NCI-H2196 (cell line): ENCODE measurements around the gene PSORS1C2.
"Not testable (repeated sequence)": the region's sequence is repeated elsewhere in the genome, so short reads cannot be mapped to it uniquely, and the experiment has no call there.

Experiments used
- DNase-seq: peaks from one replicate; lab custom pipeline; 2025; ENCODE audit not compliant: unreplicated experiment; lab: John Stamatoyannopoulos, UW

The PSORS1C2 gene

DNA sequence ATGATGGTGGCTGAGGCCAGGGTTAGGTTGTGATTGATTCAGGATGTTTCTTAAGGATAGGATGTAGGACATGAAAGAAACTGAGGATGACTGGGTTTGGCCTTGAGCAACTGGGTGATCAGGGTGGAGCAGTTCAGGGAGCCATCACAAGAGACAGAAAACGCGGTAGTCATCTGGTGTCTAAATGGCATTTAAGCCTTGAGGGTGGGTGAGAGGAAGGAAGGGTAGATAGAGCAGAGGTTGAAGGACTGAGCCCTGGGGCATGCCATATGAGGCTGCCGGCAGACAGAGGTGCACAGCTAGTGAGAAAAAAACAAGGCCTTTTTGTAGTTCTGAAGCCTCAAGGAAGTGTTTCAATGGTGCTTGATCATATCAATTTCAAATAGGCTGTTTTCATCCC, 29.7 kb upstream of the PSORS1C2 start:
- DNase-seq: no peak

DNA sequence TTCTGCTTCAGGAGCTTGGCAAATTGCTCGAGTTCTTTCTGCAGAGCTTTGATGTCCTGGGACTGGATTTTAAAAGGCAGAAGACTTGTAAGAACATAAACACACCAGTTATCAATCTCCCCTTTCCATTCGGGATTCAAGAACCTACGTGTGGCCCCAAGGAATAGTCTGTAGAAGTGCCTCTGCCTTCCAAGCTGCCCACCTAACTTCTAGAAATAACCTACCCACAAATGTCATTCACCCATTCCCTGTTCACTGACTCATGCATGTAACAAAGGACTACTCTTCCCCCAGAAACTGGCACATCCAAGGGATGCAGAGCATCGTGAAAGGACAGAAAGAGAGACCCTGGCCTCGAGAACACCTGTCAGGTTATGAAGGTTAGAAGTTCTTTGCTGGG, 27.1 kb upstream of the PSORS1C2 start:
- no peak for DNase-seq

DNA sequence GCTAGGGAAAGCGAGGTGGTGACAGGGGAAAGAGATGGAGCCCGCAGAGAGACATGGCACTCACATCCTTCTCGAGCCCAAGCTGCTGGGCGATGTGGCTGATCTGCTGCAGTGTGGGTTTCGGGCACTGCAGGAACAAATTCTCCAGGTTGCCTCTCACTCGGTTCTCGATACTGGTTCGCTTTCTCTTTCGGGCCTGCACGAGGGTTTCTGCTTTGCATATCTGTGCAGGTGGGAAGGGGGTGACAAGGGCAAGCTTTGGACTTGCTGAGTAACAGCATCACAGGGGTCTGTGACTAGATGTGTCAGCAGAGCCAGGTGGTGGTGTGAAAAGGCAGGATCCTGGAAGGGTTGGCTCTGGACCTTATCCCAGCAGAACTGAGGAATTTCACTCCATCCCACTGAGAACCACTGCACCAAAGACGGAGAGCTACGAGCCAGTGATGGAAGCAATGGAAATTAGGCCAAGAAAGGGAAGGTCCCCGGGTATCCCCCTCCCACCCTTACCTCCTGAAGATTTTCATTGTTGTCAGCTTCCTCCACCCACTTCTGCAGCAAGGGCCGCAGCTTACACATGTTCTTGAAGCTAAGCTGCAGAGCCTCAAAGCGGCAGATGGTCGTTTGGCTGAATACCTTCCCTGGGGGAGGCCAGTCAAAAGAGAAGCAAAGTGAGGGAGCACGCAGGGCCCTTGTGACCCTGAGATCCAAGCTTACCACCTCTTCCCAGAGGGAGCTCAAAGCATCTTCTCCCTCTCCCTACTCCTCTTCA, 26.4 kb upstream of the PSORS1C2 start:
- not testable (repeated sequence) for DNase-seq

DNA sequence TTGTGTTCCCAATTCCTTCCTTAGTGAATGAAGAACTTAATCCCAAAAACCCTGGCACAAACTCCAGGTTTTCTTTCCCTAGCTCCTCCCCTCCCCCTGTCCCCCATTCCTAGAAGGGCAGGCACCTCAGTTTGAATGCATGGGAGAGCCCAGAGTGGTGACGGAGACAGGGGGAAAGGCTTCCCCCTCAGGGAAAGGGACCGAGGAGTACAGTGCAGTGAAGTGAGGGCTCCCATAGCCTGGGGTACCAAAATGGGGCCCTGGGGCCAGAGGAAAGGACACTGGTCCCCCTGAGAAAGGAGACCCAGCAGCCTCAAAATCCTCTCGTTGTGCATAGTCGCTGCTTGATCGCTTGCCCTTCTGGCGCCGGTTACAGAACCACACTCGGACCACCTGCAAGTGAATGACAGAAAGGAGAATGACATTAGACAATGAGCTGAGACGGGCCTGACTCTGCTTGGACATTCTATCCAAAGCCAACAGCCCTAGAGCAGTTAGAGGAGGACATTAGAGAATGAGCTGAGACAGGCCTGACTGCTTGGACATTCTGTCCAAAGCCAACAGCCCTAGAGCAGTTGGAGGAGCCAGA, 25.7 kb upstream of the PSORS1C2 start:
- not testable (repeated sequence) for DNase-seq

DNA sequence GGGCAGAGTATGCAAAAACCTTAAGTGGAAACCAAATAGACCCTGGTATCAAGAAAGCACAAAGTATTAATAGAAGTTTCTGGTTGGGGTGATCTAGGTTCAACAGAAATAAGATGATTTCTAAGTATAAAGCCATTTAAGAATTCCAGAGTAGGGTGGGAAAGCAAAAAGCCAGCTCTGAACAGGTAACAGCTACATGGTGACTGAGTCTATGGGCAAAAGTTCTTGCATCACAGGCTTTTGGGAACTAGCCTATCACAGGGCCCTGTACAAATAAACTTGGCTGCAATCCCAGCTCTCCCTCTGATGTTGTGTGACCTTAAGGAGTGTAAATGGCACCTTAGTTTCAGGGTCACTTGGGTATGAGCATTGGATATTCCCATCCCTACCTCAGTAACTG, 25.1 kb upstream of the PSORS1C2 start:
- no peak for DNase-seq

DNA sequence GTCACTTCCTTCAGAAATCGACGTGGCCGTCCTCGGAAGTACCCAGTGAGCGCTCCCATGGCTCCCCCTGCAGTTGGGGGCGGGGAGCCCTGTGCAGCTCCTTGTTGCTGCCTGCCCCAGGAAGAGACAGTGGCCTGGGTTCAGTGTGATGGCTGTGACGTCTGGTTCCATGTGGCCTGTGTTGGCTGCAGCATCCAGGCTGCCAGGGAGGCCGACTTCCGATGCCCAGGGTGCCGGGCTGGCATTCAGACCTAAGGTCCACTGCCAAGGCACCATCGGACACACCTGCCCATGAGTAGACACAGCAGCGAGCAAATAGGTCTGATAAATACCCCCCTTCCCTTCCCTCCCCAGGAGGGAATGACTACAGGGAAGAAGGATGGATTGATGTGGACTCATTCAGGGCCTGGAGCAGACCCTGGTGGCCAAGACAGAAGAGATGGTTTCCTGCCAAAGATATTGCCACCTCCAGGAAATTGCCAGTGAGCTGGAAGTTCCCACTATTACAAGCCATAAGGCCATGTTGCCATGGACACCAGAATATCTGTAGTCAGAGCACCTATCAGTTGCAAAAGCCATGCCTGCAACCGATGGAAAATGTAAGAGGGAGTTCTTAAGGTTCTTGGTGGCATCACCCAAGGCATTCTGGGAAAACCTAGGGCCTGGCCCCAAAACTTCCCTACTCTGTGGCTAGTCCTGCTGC, 23.7 kb upstream of the PSORS1C2 start:
- no peak for DNase-seq

DNA sequence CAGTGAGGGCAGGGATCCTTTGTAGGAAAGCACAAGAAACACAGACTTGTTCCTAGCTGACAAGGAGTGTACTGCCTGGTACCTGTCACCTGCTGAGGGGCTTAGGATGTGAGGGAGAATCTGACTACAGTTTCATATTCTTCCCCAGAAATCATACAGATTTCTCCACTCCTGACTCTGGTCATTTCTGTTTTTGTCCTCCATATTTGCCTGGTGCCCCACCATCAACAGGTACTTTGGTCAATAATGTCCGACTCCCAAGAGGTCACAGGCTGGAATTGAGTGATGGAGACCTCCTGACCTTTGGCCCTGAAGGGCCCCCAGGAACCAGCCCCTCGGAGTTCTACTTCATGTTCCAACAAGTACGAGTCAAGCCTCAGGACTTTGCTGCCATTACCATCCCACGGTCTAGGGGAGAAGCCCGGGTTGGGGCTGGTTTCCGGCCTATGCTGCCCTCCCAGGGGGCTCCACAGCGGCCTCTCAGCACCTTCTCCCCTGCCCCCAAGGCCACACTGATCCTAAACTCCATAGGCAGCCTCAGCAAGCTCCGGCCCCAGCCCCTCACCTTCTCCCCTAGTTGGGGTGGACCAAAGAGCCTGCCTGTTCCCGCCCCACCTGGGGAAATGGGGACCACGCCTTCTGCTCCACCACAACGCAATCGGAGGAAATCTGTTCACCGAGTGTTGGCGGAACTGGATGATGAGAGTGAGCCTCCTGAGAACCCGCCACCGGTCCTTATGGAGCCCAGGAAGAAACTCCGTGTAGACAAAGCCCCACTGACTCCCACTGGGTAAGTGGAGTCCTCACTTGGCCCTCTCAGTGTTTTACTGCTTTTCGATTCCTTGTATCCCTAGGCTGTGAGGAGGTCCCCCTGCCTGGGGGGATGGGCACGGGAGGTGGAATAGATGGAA, 22.6 kb upstream of the PSORS1C2 start:
- DNase-seq: no peak

DNA sequence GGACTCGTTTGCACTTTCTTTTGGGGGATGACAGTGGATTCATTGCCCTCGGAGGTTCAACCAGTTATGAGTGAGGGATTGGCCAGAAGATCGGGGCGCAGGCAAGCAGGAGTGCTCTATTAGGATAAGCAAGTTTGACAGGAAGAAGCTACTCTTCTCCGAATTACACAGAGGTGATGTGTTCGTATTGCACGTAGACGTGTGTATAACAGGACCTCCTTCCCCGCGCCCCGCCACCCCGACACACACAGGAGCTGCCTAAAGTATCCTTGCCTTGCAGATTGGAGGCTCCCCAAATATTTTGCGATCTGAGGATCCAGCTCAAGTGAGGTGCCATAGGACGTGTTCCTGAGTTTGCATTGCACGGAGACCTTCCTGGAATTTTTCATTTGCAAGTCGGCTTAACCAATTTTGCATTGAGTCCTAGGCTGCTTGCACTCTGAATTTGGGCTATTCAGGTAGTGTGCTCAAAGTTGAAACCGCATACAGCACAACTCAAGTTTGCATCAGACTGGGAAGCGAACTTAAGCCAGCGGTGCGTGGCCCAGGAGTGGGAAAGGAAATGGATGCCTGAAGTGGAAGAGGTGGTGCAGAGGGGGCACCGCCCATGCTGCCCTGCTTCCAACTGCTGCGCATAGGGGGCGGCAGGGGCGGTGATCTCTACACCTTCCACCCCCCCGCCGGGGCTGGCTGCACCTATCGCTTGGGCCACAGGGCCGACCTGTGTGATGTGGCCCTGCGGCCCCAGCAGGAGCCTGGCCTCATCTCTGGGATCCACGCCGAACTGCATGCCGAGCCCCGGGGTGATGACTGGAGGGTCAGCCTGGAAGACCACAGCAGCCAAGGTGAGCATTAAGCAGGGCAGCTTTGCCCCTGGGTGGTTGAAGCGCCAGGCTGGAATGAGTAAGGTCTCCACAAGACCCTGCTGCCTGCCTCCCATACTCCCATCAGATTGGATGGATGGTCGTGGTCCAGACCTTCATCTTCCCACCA, 20.3 kb upstream of the PSORS1C2 start:
- no peak for DNase-seq

DNA sequence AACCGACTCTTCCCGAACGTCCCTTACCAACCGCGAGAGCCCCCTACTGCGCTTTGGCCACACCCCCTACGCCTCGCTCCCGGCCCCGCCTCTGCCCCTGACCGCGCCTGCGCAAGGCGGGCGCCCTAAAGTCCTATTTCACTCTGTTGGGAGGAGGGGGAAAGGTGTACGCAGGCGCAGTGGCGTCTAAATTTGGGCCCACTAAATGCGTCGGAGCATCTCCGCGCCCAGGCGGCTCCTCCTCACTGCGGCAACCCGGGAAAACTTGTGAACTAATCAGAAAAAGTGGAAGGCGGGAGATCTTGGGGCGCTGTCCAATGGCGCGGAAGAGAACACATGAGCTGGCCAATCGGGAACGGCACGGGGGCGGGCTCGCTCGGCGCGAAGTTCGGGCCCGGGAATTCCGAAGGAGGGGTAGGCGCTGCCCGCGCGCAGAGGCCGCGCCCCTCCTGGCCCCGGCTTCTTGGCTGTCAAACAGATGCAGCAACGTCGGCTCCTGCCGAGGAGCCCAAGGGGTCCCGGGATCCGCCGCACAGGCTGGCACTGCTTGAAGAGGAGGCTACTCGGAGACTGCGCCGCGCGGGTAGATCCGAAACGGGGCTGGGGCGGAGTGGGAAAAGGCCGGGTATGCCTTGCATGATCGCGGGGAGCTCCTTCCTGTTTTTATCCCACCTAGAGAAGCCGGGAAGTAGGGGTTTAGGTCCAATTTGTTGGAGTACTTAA, 19.4 kb upstream of the PSORS1C2 start, which contains the start of gene TCF19:
Gene TCF19, plus strand, starts transcription at position 450 of the 723 bp plus-strand sequence. CDS start 881 bp downstream, outside the sequence.
- DNase-seq: peak; percentile 98

DNA sequence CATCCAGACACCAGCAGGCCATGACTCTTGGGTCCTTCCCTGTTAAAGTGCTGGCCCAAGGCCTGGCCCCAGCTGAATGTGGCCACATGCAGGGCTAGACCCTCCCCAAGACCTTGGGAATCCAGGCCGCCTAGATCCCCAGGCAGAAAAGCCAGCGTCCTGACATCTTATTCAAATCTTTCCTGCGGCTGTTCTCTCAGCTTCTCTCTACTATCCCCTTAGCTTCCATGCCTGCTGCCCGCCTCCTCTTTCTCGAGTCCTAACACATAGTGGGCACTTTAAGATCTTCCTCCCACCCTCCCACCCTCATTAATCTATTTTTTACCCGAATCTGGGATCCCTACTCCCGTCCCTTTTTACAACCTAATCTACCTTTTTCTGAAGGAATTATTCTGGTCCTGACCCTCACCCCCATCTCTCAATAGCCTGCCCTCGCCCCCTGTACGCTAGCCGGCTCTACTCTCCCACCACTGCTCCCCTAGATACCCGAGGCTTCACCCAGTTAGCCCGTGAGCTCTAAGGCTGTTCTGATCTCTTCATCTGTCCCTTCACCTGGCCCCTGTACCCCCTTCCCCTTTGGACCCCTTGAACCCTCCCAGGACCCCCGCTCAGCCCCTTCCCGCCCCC, 18.8 kb upstream of the PSORS1C2 start, which contains the start of gene CCHCR1:
Gene CCHCR1, minus strand, starts transcription at position 290 of the 627 bp plus-strand sequence. Its CDS starts 202 bp downstream, at position 88.
- no peak for DNase-seq

DNA sequence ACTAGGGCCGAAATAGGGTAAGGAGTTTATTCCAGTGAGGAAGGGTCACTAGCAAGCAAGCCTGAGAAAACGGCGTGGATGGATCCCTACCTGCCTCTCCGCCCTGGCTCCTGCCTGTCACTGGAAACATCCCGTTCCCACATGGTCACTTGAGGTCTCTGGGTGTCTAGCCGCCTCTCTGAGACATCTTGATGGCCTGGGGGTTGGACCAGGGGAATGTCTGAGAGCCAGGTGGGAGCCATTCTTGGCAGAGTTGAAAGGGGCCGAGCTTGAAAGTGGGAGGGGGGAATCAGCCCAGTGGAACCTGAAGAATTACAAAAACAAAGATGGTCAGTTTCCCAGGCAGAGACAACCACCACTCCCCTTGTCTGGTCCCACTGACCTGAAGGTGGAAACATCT, 17.8 kb upstream of the PSORS1C2 start:
- DNase-seq: no peak

DNA sequence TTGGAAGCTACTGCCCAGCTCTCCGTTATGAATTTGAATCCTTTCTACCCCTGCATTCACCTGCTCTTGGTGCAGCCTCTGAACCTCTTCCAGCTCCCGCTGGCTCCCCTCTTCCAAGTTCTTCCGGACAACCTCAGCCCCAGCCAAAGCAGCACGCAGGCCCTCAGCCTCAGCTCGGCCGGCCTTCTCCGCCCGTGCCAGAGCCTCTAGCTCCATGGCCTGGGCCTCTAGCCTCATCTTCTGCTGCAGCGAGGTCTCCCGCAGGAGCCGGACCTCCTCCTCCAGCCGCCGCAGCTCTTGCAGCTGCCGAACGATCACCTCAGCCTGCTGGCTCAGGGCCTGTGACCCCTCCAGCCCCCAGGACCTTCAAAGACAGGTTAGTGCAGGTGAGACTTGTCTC, 15.6 kb upstream of the PSORS1C2 start:
- no peak for DNase-seq

DNA sequence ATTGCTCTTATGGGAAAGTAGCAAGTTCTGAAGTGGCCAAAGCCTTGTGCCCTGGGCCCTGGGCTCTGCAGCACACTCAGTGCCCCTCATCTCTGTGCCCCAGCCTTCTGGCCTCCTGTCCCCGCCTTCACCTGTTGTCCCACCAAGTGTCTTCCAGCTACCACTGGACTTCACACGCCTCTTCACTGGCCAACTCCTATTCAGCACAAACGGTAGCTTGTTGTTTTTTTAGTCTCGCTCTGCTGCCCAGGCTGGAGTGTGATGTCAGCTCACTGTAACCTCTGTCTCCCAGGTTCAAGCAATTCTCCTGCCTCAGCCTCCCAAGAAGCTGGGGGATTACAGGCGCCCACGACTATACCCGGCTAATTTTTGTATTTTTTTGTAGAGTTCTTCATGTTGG, 13.9 kb upstream of the PSORS1C2 start:
- no peak for DNase-seq

DNA sequence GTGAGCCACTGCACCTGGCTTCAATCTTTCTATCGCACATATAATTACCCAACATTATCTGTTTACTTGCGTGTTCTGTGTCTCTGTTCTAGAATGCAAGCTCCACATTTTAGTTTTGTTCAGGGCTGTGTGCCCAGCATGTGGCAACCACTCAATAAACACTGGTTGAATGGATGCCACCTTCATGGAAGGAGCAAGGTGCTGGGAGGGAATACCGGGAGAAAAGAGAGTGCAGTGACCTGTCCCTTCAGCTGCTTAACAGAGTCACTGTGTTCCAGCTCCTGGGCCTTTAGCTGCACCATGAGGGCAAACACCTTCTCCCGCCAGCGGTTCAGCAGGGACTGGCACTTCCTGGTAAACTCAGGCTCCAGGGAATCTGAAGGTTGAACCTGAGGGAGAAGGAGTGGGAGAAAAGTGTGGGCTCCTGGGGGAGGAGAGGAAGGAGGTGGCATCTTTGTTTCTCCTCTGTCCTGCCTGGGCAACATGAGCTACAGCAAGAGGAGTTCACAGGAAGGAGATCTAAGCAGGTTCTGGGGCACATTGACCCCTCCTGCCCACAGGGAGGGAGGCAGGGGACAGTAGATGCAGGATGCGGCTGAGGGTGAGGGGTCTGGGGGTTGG, 11.1 kb upstream of the PSORS1C2 start:
- DNase-seq: no peak

DNA sequence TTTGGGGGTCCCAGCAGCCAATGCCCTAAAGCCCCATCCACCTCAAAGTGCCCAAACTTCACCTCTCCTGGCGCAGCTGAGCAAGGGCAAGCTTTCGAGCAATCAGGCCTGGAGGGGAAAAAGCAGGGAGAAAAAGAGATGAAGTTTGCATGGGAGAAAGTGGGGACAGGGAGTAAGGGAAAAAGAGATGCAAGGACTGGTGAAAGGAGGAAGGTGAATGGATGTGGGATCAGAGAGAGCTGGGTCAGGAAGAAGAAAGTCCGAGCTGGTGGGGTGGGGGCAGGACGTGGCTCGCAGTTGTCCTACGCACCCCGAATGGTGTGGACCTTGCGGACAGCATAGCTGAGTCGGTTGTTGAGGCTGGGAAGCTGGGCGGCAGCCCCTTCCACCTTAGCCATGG, 6.5 kb upstream of the PSORS1C2 start:
- no peak for DNase-seq

DNA sequence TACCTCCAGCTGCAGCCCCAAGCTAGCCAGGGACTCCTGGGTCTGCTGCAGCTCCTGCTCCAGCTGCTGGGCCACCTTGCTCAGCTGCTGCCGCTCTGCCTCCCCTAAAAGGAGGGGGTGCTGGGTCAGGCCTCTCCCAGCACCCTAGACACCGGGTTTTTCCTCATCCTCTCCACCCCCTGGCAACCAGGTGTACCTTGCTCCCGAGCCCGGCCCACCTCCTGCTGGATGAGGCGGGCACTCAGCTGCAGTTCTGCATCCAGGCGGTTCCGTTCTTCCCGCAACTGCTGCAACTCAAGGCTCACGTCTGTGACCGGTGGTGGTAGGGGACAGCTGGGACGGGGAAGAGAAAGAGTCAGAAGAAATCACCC, 6.1 kb upstream of the PSORS1C2 start:
- DNase-seq: no peak

DNA sequence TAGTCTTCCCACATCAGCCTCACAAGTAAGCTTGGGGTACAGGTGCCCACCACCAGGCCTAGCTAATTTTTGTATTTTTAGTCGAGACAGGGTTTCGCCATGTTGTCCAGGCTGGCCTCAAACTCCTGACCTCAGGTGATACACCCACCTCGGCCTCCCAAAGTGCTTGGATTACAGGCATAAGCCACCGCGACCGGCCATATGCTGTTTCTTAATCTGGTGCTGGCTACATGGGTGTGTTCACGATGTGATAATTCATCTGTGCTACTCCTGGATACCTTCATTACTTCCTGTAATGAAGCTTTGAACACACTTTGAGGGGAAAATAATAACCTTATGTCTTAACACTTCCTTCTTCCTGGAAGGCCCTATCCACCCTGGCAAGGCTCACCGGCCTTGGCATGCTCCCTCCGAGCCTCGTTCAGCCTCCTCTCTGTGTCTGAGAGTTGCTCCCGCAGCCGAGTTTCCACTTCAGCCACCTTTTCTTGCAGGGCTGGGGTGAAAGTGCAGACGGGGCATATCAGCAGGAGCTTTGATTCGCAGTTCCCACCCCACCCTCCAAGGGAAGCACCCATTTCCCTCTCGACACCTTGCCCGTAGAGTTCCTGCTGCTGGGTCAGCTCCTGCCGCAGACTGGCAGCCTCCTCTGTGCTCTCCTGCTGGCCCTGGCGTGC, 5.6 kb upstream of the PSORS1C2 start:
- DNase-seq: no peak

DNA sequence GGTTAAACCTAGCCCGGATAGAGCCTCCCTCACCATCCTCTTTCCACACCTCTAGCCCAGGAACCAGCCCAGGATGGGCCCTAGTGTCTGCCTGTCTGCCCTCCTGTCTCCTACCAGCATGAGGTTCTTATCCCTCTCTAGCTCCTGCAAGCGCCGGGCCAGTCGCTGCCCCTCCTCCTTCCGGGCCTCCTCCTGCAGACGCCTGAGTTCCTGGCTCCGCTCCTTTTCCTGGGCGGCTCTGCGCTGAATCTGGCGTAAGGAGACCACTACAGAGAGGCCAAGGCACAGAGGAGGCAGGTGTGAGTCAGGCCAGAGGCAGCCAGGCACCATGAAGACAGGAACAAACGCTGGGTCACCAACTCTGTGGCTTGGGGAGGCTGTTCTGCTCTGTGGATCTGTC, 4.3 kb upstream of the PSORS1C2 start:
- no peak for DNase-seq
